ENCODE data around the gene CPNE5. TPM values are rescaled to one million over a fixed set of nuclear protein-coding genes. Genes with fewer than 3 reads are reported as not detected.

The CPNE5 gene
- total and polyA plus RNA-seq, 2 donors from 2014 or later, result 3.7 to 7.1 TPM

GRCh38 chr6:36780442-36781177 lies 58.6 kb downstream of the CPNE5 start:
- FAIRE-seq, result no peak
- Histone ChIP-seq H3K4me1 (ENCODE audit: control insufficient read depth in 2 of 3, insufficient read depth in 2 of 3, low read depth in 1 of 3, low read length in 3 of 3) (peaks cover 0 to 7% (median 0%) of the 10 kb centered on the region in 3 donors), H3K9ac (ENCODE audit: low read length in 3 of 3) (no peak overlapping the region), H3K36me3 (ENCODE audit: control insufficient read depth in 2 of 3, insufficient read depth in 3 of 3, low read length in 3 of 3) (no peaks in the 10 kb centered on the region), H3K27me3 (ENCODE audit: control insufficient read depth, insufficient read depth, low read length) (no peaks in the 10 kb centered on the region), H3K27ac (ENCODE audit: low read depth in 2 of 2, low read length in 2 of 2) (no peak overlapping the region), H3K4me3 (ENCODE audit: low read length in 3 of 3) (no peak overlapping the region), H3K9me3 (ENCODE audit: control insufficient read depth in 2 of 3, insufficient read depth in 1 of 3, low read length in 3 of 3) (no peaks in the 10 kb centered on the region)
- intact Hi-C loops (cut with DNase I), result no loop called here
- DNase-seq, result peak in 2 of 5 donors; percentile 34 to 54
- TF ChIP-seq CTCF (IDR thresholded peaks at IDR 0.05; ENCODE audit: borderline replicate concordance, extremely low read depth, insufficient read depth), result no peak

- H3K27me3 ChIP-seq (ENCODE audit: control insufficient read depth, insufficient read depth, low read length), result no peaks in the 10 kb centered on the region
- FAIRE-seq (no peak), DNase-seq (peak in 1 of 5 donors; percentile 15)
- H3K4me1 ChIP-seq (ENCODE audit: control insufficient read depth in 2 of 3, insufficient read depth in 2 of 3, low read depth in 1 of 3, low read length in 3 of 3), result peaks cover 0 to 7% (median 0%) of the 10 kb centered on the region in 3 donors
- H3K9me3 ChIP-seq (ENCODE audit: control insufficient read depth in 2 of 3, insufficient read depth in 1 of 3, low read length in 3 of 3), result no peaks in the 10 kb centered on the region
- TF ChIP-seq CTCF (IDR thresholded peaks at IDR 0.05; ENCODE audit: borderline replicate concordance, extremely low read depth, insufficient read depth), result no peak
- H3K9ac ChIP-seq (ENCODE audit: low read length in 3 of 3), result no peak overlapping the region
- H3K4me3 ChIP-seq (ENCODE audit: low read length in 3 of 3), result no peak overlapping the region
- no peak overlapping the region for H3K27ac ChIP-seq (ENCODE audit: low read depth in 2 of 2, low read length in 2 of 2)
- no peaks in the 10 kb centered on the region for H3K36me3 ChIP-seq (ENCODE audit: control insufficient read depth in 2 of 3, insufficient read depth in 3 of 3, low read length in 3 of 3)
- intact Hi-C loops (cut with DNase I), result no loop called here
Measured at GRCh38 chr6:36779227-36779626, 60.0 kb downstream of the CPNE5 start.

GRCh38 chr6:36777801-36778200 lies 61.4 kb downstream of the CPNE5 start:
- no peak for FAIRE-seq
- peak in 1 of 5 donors; percentile 75 for DNase-seq
- Histone ChIP-seq H3K4me3 (ENCODE audit: low read length in 3 of 3) (no peak overlapping the region), H3K36me3 (ENCODE audit: control insufficient read depth in 2 of 3, insufficient read depth in 3 of 3, low read length in 3 of 3) (no peaks in the 10 kb centered on the region), H3K4me1 (ENCODE audit: control insufficient read depth in 2 of 3, insufficient read depth in 2 of 3, low read depth in 1 of 3, low read length in 3 of 3) (peaks cover 0 to 7% (median 0%) of the 10 kb centered on the region in 3 donors), H3K9ac (ENCODE audit: low read length in 3 of 3) (no peak overlapping the region), H3K27ac (ENCODE audit: low read depth in 2 of 2, low read length in 2 of 2) (no peak overlapping the region), H3K9me3 (ENCODE audit: control insufficient read depth in 2 of 3, insufficient read depth in 1 of 3, low read length in 3 of 3) (no peaks in the 10 kb centered on the region), H3K27me3 (ENCODE audit: control insufficient read depth, insufficient read depth, low read length) (no peaks in the 10 kb centered on the region)
- intact Hi-C loops (cut with DNase I), result no loop called here
- TF ChIP-seq CTCF (IDR thresholded peaks at IDR 0.05; ENCODE audit: borderline replicate concordance, extremely low read depth, insufficient read depth), result no peak

Data from kidney (tissue), 14 donors.